Vagina (tissue), 2 donors: ENCODE measurements around the gene C1QTNF6. TPM values are rescaled to one million over a fixed set of nuclear protein-coding genes. Genes with fewer than 3 reads are reported as not detected.

Experiments used
- DNase-seq, 2 donors: peaks; one replicate each; pipeline ENCODE4 v3.0.0-alpha.2; 2017; ENCODE audit errors: extremely low spot score in 2 of 2
- H3K27ac ChIP-seq: fragments of 200-600 bp; sonication (generic); one replicate; pipeline ENCODE4 v1.5.1; 2019
- H3K27me3 ChIP-seq: fragments of 200-600 bp; sonication (generic); one replicate; pipeline ENCODE4 v1.5.1; 2019
- H3K36me3 ChIP-seq, 2 donors: fragments of 200-600 bp; sonication (generic); one replicate each; pipeline ENCODE4 v1.5.1; 2017 to 2019
- H3K4me1 ChIP-seq: fragments of 200-600 bp; sonication (generic); one replicate; pipeline ENCODE4 v1.5.1; 2019
- H3K4me3 ChIP-seq, 2 donors: fragments of 200-600 bp; sonication (generic); 1 replicate in 1 of 2; 2 replicates in 1 of 2; pipeline ENCODE4 v1.5.1; 2016 to 2019
- H3K9me3 ChIP-seq: fragments of 200-600 bp; sonication (generic); one replicate; pipeline ENCODE4 v1.5.1; 2019
- CTCF ChIP-seq, 3 experiments: fragments of 450-650 bp in 2 of 3; fragments of 200-600 bp in 1 of 3; sonication (generic) in 1 of 3; IDR thresholded peaks; one replicate each; pipeline ENCODE4 v1.5.1; 2017 to 2019; ENCODE audit warnings: antibody characterized with exemption in 3 of 3, mild to moderate bottlenecking in 2 of 3, moderate library complexity in 2 of 3
- POLR2A ChIP-seq, 2 donors: fragments of 450-650 bp; IDR thresholded peaks; one replicate each; pipeline ENCODE4 v1.6.1; 2017; ENCODE audit warnings: antibody characterized with exemption in 2 of 2, mild to moderate bottlenecking in 2 of 2, moderate library complexity in 2 of 2
- POLR2AphosphoS5 ChIP-seq, 2 donors: sonication (generic); formaldehyde crosslinking; IDR thresholded peaks; one replicate each; pipeline ENCODE4 v1.9.0; 2017; ENCODE audit warnings: antibody characterized with exemption in 2 of 2, mild to moderate bottlenecking in 2 of 2, low read depth in 1 of 2; ENCODE audit not compliant: insufficient read depth in 1 of 2
- intact Hi-C: fragments of 100-400 bp; cut with DNase I; formaldehyde crosslinking; loops from one replicate; pipeline ENCODE4 v1.15.1; 2023
- total RNA-seq: library from RNA; depleted of rRNA; stranded (reverse); fragments of >200 nt; gene quantifications from one replicate; pipeline ENCODE4 v1.2.3, GENCODE V29; 2016

C1QTNF6 gene
- total RNA-seq, 1 donor from 2014 or later: 4.9 TPM

GRCh38 chr22:37195921-37196320, 7.9 kb upstream of the C1QTNF6 start:
- no peaks in the 10 kb centered on the region for H3K9me3 ChIP-seq
- no peak overlapping the region for H3K4me3 ChIP-seq
- no peaks in the 10 kb centered on the region for H3K27me3 ChIP-seq
- peaks cover 56% of the 10 kb centered on the region for H3K4me1 ChIP-seq
- DNase-seq: no peak
- intact Hi-C loops: no loop called here
- TF ChIP-seq CTCF (IDR thresholded peaks at IDR 0.05) (no peak), POLR2A (IDR thresholded peaks at IDR 0.05) (no peak), POLR2AphosphoS5 (IDR thresholded peaks at IDR 0.05; ENCODE audit: insufficient read depth in 1 of 2, low read depth in 1 of 2) (no peak)
- peak overlapping the region; percentile 98 for H3K27ac ChIP-seq
- H3K36me3 ChIP-seq: no peaks in the 10 kb centered on the region

- H3K4me1 ChIP-seq: peaks cover 60% of the 10 kb centered on the region
- H3K9me3 ChIP-seq: no peaks in the 10 kb centered on the region
- no peak overlapping the region for H3K27ac ChIP-seq
- intact Hi-C loops: no loop called here
- H3K27me3 ChIP-seq: no peaks in the 10 kb centered on the region
- TF ChIP-seq POLR2AphosphoS5 (IDR thresholded peaks at IDR 0.05; ENCODE audit: insufficient read depth in 1 of 2, low read depth in 1 of 2): no peak
- no peak for TF ChIP-seq CTCF (IDR thresholded peaks at IDR 0.05)
- TF ChIP-seq POLR2A (IDR thresholded peaks at IDR 0.05): no peak
- H3K4me3 ChIP-seq: no peak overlapping the region
- no peak for DNase-seq
- H3K36me3 ChIP-seq: no peaks in the 10 kb centered on the region
These were observed 6.7 kb upstream of the C1QTNF6 start for GRCh38 chr22:37194750-37195149.

- peak overlapping the region; percentile 53 for H3K27ac ChIP-seq
- no peaks in the 10 kb centered on the region for H3K27me3 ChIP-seq
- intact Hi-C loops: no loop called here
These were observed 5.7 kb upstream of the C1QTNF6 start for GRCh38 chr22:37193629-37194191.

GRCh38 chr22:37192741-37193140, 4.7 kb upstream of the C1QTNF6 start:
- peaks cover 64% of the 10 kb centered on the region for H3K4me1 ChIP-seq
- H3K27ac ChIP-seq: peak overlapping the region; percentile 53

More at GRCh38 chr22:37193629-37194191, 5.7 kb upstream of the C1QTNF6 start:
- no peaks in the 10 kb centered on the region for H3K9me3 ChIP-seq
- no peak for DNase-seq
- H3K36me3 ChIP-seq: no peaks in the 10 kb centered on the region
- H3K4me1 ChIP-seq: peaks cover 64% of the 10 kb centered on the region
- no peak overlapping the region for H3K4me3 ChIP-seq
- no peak for TF ChIP-seq CTCF (IDR thresholded peaks at IDR 0.05)
- peak in 1 of 2 donors; percentile 88 for TF ChIP-seq POLR2AphosphoS5 (IDR thresholded peaks at IDR 0.05; ENCODE audit: insufficient read depth in 1 of 2, low read depth in 1 of 2)

More at GRCh38 chr22:37192741-37193140, 4.7 kb upstream of the C1QTNF6 start:
- Histone ChIP-seq H3K27me3 (no peaks in the 10 kb centered on the region), H3K9me3 (no peaks in the 10 kb centered on the region), H3K4me3 (no peak overlapping the region), H3K36me3 (no peaks in the 10 kb centered on the region)
- no peak for DNase-seq
- TF ChIP-seq POLR2AphosphoS5 (IDR thresholded peaks at IDR 0.05; ENCODE audit: insufficient read depth in 1 of 2, low read depth in 1 of 2) (no peak), POLR2A (IDR thresholded peaks at IDR 0.05) (no peak), CTCF (IDR thresholded peaks at IDR 0.05) (no peak)
- intact Hi-C loops: no loop called here
